OCI-LY3 (cell line): ENCODE data around the gene HNRNPA1.

Experiments used
- H2AFZ ChIP-seq: fragments of 200-600, 300-600 bp; shearing (Covaris generic); 2 replicates; pipeline ENCODE4 v1.6.0; 2014; ENCODE audit warnings: antibody characterized with exemption, low read depth, low read length
- H3K27ac ChIP-seq: fragments of 200-600, 300-600 bp; sonication (generic); 2 replicates; pipeline ENCODE4 v1.5.1; 2014; ENCODE audit warnings: mild to moderate bottlenecking, low read length, moderate library complexity, mixed read lengths
- H3K27me3 ChIP-seq: fragments of 200-600, 300-600 bp; sonication (generic); 2 replicates; pipeline ENCODE4 v1.6.1; 2014; ENCODE audit warnings: low read depth, low read length, mixed read lengths
- H3K36me3 ChIP-seq: fragments of 200-600, 300-600 bp; sonication (generic); replicated peaks from 2 replicates; pipeline ENCODE3; 2014; ENCODE audit warnings: low read depth, low read length, mixed read lengths
- H3K4me1 ChIP-seq: fragments of 300-600, 200-600 bp; sonication (generic); 2 replicates; pipeline ENCODE4 v1.6.1; 2014; ENCODE audit warnings: low read length, mixed read lengths
- H3K4me2 ChIP-seq: fragments of 200-600, 300-600 bp; sonication (generic); 2 replicates; pipeline ENCODE4 v1.6.1; 2014; ENCODE audit warnings: low read length, mixed read lengths
- H3K4me3 ChIP-seq: fragments of 300-600, 200-600 bp; sonication (generic); 2 replicates; pipeline ENCODE4 v1.5.1; 2014; ENCODE audit warnings: antibody characterized with exemption, mild to moderate bottlenecking, low read length, moderate library complexity
- H3K79me2 ChIP-seq: fragments of 300-600, 200-600 bp; shearing (Covaris generic); 2 replicates; pipeline ENCODE4 v1.6.1; 2014; ENCODE audit warnings: mild to moderate bottlenecking, low read length, mixed read lengths
- H3K9ac ChIP-seq: fragments of 300-600, 200-600 bp; shearing (Covaris generic); 2 replicates; pipeline ENCODE4 v1.6.0; 2014; ENCODE audit warnings: mild to moderate bottlenecking, low read length, moderate library complexity
- H3K9me3 ChIP-seq: fragments of 200-600, 300-600 bp; shearing (Covaris generic); 2 replicates; pipeline ENCODE4 v1.6.1; 2014; ENCODE audit warnings: low read length, mixed read lengths; ENCODE audit not compliant: insufficient read depth
- H4K20me1 ChIP-seq: fragments of 200-600, 300-600 bp; sonication (generic); 2 replicates; pipeline ENCODE4 v1.6.1; 2016; ENCODE audit warnings: low read length, mixed read lengths; ENCODE audit not compliant: insufficient read depth
- EZH2phosphoT487 ChIP-seq: fragments of 200-600 bp; shearing (Covaris generic); IDR thresholded peaks from 2 replicates; pipeline ENCODE4 v1.6.1; 2018; ENCODE audit warnings: antibody characterized with exemption, mixed run types, low read depth
- TF ChIP-seq, protein P1 (sequence below): fragments of 200-600, 300-600 bp; sonication (generic); IDR thresholded peaks from 2 replicates; pipeline ENCODE4 v1.5.1; 2014; ENCODE audit warnings: antibody characterized with exemption, low read length, low read depth

The HNRNPA1 gene

DNA sequence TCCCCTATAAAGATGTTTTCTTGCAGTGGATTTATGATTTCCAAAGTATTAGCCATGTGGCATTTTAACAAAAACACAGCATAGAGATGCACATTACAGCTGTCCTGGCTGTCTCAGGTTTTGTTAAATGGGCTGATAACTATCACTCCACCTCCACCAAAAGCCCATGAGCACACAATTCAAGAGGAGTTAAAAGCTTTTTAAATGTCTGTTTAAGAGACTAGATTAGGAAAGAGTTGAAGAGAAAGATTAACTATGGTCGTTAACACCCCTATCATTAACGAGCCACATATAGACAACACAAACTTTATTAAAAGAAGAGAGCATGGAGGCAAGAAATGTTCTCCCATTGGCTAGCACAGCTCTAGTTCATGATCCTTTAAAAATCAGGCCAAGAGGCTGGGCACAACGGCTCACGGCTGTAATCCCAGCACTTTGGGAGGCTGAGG is 15.1 kb upstream of the HNRNPA1 start:
- Histone ChIP-seq H3K4me1 (peaks cover 19% of the 10 kb centered on the region), H3K9me3 (no peaks in the 10 kb centered on the region), H4K20me1 (peaks cover 7% of the 10 kb centered on the region), H3K9ac (no peak overlapping the region), H3K27ac (no peak overlapping the region), H3K4me3 (no peak overlapping the region), H3K27me3 (no peaks in the 10 kb centered on the region), H3K36me3 (peaks cover 14% of the 10 kb centered on the region), H2AFZ (no peak overlapping the region), H3K79me2 (peaks cover 53% of the 10 kb centered on the region), H3K4me2 (no peak overlapping the region)
- TF ChIP-seq, protein P1, sequence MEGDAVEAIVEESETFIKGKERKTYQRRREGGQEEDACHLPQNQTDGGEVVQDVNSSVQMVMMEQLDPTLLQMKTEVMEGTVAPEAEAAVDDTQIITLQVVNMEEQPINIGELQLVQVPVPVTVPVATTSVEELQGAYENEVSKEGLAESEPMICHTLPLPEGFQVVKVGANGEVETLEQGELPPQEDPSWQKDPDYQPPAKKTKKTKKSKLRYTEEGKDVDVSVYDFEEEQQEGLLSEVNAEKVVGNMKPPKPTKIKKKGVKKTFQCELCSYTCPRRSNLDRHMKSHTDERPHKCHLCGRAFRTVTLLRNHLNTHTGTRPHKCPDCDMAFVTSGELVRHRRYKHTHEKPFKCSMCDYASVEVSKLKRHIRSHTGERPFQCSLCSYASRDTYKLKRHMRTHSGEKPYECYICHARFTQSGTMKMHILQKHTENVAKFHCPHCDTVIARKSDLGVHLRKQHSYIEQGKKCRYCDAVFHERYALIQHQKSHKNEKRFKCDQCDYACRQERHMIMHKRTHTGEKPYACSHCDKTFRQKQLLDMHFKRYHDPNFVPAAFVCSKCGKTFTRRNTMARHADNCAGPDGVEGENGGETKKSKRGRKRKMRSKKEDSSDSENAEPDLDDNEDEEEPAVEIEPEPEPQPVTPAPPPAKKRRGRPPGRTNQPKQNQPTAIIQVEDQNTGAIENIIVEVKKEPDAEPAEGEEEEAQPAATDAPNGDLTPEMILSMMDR = no peak
- TF ChIP-seq EZH2phosphoT487 = no peak

DNA sequence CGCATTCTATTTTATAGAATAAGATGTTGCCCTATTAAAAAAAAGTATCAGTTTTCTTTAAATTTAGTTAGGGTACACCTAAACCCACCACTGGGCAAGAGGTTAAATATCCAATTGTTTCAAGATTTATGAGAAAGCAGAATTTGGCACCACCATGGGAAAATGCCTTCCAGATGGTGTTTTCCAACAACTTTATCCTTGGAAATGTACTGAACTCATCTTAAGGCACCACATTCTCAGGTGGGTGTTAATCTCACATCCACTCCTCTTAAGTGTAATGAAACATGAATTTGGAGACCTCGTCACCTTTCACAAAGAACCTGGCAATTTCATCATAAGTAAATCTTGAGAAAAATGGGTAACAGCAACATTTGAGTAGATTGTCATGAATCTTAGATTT is 13.7 kb upstream of the HNRNPA1 start:
- peaks cover 9% of the 10 kb centered on the region for H3K4me1 ChIP-seq
- no peak overlapping the region for H2AFZ ChIP-seq
- peaks cover 7% of the 10 kb centered on the region for H4K20me1 ChIP-seq
- no peak overlapping the region for H3K27ac ChIP-seq
- H3K9me3 ChIP-seq = no peaks in the 10 kb centered on the region
- no peak overlapping the region for H3K9ac ChIP-seq
- H3K36me3 ChIP-seq = peaks cover 18% of the 10 kb centered on the region
- H3K27me3 ChIP-seq = no peaks in the 10 kb centered on the region
- H3K4me3 ChIP-seq = no peak overlapping the region
- H3K79me2 ChIP-seq = peaks cover 43% of the 10 kb centered on the region
- H3K4me2 ChIP-seq = no peak overlapping the region
- TF ChIP-seq, protein P1 = no peak
- no peak for TF ChIP-seq EZH2phosphoT487

DNA sequence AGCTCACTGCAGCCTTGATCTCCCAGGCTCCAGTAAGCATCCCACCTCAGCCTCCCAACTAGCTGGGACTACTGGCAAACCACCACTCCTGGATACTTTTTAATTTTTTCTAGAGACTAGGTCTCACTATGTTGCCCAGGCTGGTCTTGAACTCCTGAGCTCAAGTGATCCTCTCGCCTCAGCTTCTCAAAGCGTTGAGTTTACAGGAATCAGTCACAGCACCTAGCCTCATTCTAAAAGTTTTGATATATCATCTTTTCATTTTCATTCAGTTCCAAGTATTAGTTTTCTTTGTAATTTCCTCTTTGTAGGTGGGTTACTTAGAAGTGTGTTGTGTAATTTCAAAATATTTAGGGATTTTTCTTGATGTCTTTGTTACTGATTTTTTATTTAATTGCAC is 10.2 kb upstream of the HNRNPA1 start:
- H3K27ac ChIP-seq = no peak overlapping the region
- no peak for TF ChIP-seq EZH2phosphoT487
- TF ChIP-seq, protein P1 = no peak

DNA sequence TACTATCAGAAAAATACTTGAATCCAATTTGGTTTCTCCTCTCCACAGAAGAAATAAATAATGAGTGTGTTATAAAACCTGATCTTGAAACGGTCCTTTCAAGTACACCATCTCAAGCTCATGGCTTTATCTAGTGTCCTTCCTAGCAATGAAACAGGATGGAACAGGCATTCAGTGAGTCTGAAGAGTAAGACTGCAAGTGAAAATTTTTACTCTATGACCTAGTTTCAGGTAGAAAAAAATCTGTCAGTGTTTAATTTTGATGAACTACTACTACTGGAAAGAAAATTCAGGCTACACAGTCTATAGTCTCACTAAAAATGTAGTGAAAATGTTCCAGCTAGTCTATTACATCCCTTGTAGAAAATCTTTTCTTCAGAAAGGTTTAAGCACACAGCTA is 8.3 kb upstream of the HNRNPA1 start:
- TF ChIP-seq, protein P1 = no peak
- no peak for TF ChIP-seq EZH2phosphoT487
- no peak overlapping the region for H3K9ac ChIP-seq
- H4K20me1 ChIP-seq = peaks cover 10% of the 10 kb centered on the region
- H3K4me3 ChIP-seq = no peak overlapping the region
- no peak overlapping the region for H3K27ac ChIP-seq
- H3K4me2 ChIP-seq = no peak overlapping the region
- H3K9me3 ChIP-seq = no peaks in the 10 kb centered on the region
- no peak overlapping the region for H2AFZ ChIP-seq
- peaks cover 32% of the 10 kb centered on the region for H3K36me3 ChIP-seq
- no peaks in the 10 kb centered on the region for H3K27me3 ChIP-seq
- peaks cover 63% of the 10 kb centered on the region for H3K79me2 ChIP-seq
- peaks cover 12% of the 10 kb centered on the region for H3K4me1 ChIP-seq

More for the DNA sequence above, 10.2 kb upstream of the HNRNPA1 start:
- Histone ChIP-seq H3K27me3 (no peaks in the 10 kb centered on the region), H3K9me3 (no peaks in the 10 kb centered on the region), H3K36me3 (peaks cover 30% of the 10 kb centered on the region), H3K4me2 (no peak overlapping the region), H3K4me3 (no peak overlapping the region), H3K4me1 (no peaks in the 10 kb centered on the region), H3K79me2 (peaks cover 53% of the 10 kb centered on the region), H2AFZ (no peak overlapping the region), H3K9ac (no peak overlapping the region), H4K20me1 (peaks cover 11% of the 10 kb centered on the region; the same call in 1 of the 2 replicates)
